Lung (tissue), 12 donors: ENCODE results near the gene USP28. TPM values are rescaled to one million over a fixed set of nuclear protein-coding genes. Genes with fewer than 3 reads are reported as not detected.

Experiments used
- ATAC-seq: fragments of 200-7000 bp; cut with Tn5 transposase; one replicate; pipeline ENCODE4 v1.9.1; 2020; ENCODE audit warnings: moderate number of reproducible peaks; ENCODE audit not compliant: insufficient read depth, low FRiP score
- DNase-seq, 3 donors: peaks; one replicate each; pipeline ENCODE4 v3.0.0-alpha.2; 2013 to 2017
- H3K27ac ChIP-seq, 2 donors: one replicate each; pipeline ENCODE4 v1.5.1; 2013; ENCODE audit warnings: mild to moderate bottlenecking in 2 of 2, moderate library complexity in 2 of 2, control low read depth in 1 of 2, inconsistent platforms in 1 of 2, low read depth in 1 of 2, low read length in 1 of 2
- H3K27me3 ChIP-seq, 3 donors: one replicate each; pipeline ENCODE4 v1.5.1; 2013; ENCODE audit warnings: low read length in 2 of 3; ENCODE audit not compliant: control insufficient read depth in 3 of 3, insufficient read depth in 3 of 3
- H3K36me3 ChIP-seq, 4 donors: one replicate each; pipeline ENCODE4 v1.5.1; 2013; ENCODE audit warnings: low read length in 4 of 4, mild to moderate bottlenecking in 1 of 4, moderate library complexity in 1 of 4; ENCODE audit not compliant: control insufficient read depth in 4 of 4, insufficient read depth in 4 of 4
- H3K4me1 ChIP-seq, 5 donors: one replicate each; pipeline ENCODE4 v1.5.1; 2013; ENCODE audit warnings: low read length in 5 of 5, mild to moderate bottlenecking in 2 of 5, moderate library complexity in 1 of 5; ENCODE audit not compliant: control insufficient read depth in 5 of 5, insufficient read depth in 5 of 5
- H3K4me3 ChIP-seq: one replicate; pipeline ENCODE4 v1.5.1; 2013; ENCODE audit warnings: mild to moderate bottlenecking, control low read depth, moderate library complexity
- H3K9ac ChIP-seq, 2 donors: one replicate each; pipeline ENCODE4 v1.5.1; 2013; ENCODE audit warnings: low read length in 2 of 2, control low read depth in 1 of 2; ENCODE audit not compliant: insufficient read depth in 1 of 2
- H3K9me3 ChIP-seq, 4 donors: one replicate each; pipeline ENCODE4 v1.5.1; 2013; ENCODE audit warnings: low read length in 3 of 4, mild to moderate bottlenecking in 1 of 4, moderate library complexity in 1 of 4; ENCODE audit not compliant: control insufficient read depth in 4 of 4, insufficient read depth in 3 of 4
- CTCF ChIP-seq: IDR thresholded peaks from 2 replicates; pipeline ENCODE4 v1.5.1; 2012; ENCODE audit warnings: mild to moderate bottlenecking; ENCODE audit errors: control extremely low read depth, extremely low read depth
- WGBS, 2 donors: extraction: QIAGEN DNeasy Blood & Tissue Kit; methylation state at CpG; one replicate each; pipeline ENCODE4 v1.1.7; 2013; 5-methylcytosine and 5-hydroxymethylcytosine counted together
- polyA plus RNA-seq, 2 donors: library from polyadenylated mRNA; stranded (reverse); fragments of 200-250 nt; gene quantifications; one replicate each; pipeline ENCODE4 v1.2.1, GENCODE V29; 2013
- total RNA-seq, 2 donors: library from RNA; depleted of rRNA in 1 of 2; stranded (reverse); fragments of >200 nt in 1 of 2; gene quantifications; one replicate each; pipeline ENCODE4 v1.2.1, GENCODE V29; 2014 to 2021
- donor health status: control.
- donor health status: control.
- donor health status: Bipolar disorder and iron deficiency.
- donor health status: healthy.
- donor health status: DM: yes; HTN: yes; CAD: no.

USP28 gene
- total and polyA plus RNA-seq, 4 donors, result 3.5 to 45.3 (median 14.2) TPM

- Histone ChIP-seq H3K4me1 (peaks cover 0 to 9% (median 0%) of the 10 kb centered on the region in 5 donors), H3K9me3 (no peaks in the 10 kb centered on the region), H3K36me3 (peaks cover 0 to 7% (median under 1%) of the 10 kb centered on the region in 4 donors), H3K27me3 (no peaks in the 10 kb centered on the region), H3K27ac (peak overlapping the region in 1 of 2 donors; percentile 21), H3K9ac (no peak overlapping the region), H3K4me3 (no peak overlapping the region)
- 71 to 81% methylated on average over 5 of the region's 5 CpGs for WGBS, 2 donors
- DNase-seq (no peak), ATAC-seq (no peak)
- TF ChIP-seq CTCF, result no peak
Measured at GRCh38 chr11:113856966-113857759, 18.2 kb downstream of the USP28 start.

- Histone ChIP-seq H3K36me3 (peaks cover 5 to 12% (median 6%) of the 10 kb centered on the region in 4 donors), H3K9me3 (no peaks in the 10 kb centered on the region), H3K9ac (no peak overlapping the region), H3K27me3 (no peaks in the 10 kb centered on the region), H3K4me3 (no peak overlapping the region), H3K27ac (no peak overlapping the region), H3K4me1 (peaks cover 0 to 9% (median 0%) of the 10 kb centered on the region in 5 donors)
- WGBS, 2 donors, result 97% methylated on average over 6 of the region's 6 CpGs
- no peak for ATAC-seq
- no peak for DNase-seq
- TF ChIP-seq CTCF, result no peak
Measured at GRCh38 chr11:113855803-113856202, 19.6 kb downstream of the USP28 start.

- TF ChIP-seq CTCF, result no peak
- Histone ChIP-seq H3K9ac (no peak overlapping the region), H3K27ac (no peak overlapping the region), H3K36me3 (peaks cover 11 to 36% (median 14%) of the 10 kb centered on the region in 4 donors), H3K4me3 (no peak overlapping the region), H3K9me3 (no peaks in the 10 kb centered on the region), H3K27me3 (no peaks in the 10 kb centered on the region), H3K4me1 (peaks cover 0 to 9% (median 0%) of the 10 kb centered on the region in 5 donors)
- 98 to 100% methylated on average over 5 of the region's 5 CpGs for WGBS, 2 donors
- no peak for ATAC-seq
- DNase-seq, result no peak
Measured at GRCh38 chr11:113850188-113850587, 25.2 kb downstream of the USP28 start.
